Body of pancreas (tissue), 4 donors: ENCODE measurements around the gene PTGER3.

ENCODE experiments used
- POLR2A ChIP-seq, 3 donors: fragments of 450-650 bp; IDR thresholded peaks; one replicate each; pipeline ENCODE4 v1.6.1; 2016; ENCODE audit warnings: antibody characterized with exemption in 3 of 3, mild to moderate bottlenecking in 2 of 3
- TF ChIP-seq, protein P1 (sequence below), 7 experiments: fragments of 450-650 bp in 4 of 7; fragments of 200-600 bp in 3 of 7; sonication (generic) in 3 of 7; IDR thresholded peaks; one replicate each; pipeline ENCODE4 v1.5.1; 2016 to 2019; ENCODE audit warnings: antibody characterized with exemption in 7 of 7

DNA sequence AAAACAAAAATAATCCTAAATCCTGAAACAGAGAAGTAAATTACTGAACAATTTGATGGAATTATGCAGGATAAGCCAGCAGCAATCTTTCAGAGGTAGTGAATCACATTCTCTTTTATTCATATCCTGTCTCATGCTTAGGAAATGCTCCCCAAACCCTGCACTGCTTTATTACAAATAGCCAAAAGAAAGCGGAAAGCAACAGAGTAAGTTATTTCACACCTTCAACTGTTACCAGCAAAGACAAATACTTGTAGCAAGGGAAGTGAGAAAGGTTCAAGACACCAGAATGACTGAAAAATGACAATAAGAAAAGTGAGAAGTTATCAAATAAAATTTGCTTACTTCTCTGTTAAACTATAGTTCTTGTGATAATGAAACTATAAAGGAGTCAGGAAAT lies 27.1 kb upstream of the PTGER3 start:
- TF ChIP-seq, protein P1, sequence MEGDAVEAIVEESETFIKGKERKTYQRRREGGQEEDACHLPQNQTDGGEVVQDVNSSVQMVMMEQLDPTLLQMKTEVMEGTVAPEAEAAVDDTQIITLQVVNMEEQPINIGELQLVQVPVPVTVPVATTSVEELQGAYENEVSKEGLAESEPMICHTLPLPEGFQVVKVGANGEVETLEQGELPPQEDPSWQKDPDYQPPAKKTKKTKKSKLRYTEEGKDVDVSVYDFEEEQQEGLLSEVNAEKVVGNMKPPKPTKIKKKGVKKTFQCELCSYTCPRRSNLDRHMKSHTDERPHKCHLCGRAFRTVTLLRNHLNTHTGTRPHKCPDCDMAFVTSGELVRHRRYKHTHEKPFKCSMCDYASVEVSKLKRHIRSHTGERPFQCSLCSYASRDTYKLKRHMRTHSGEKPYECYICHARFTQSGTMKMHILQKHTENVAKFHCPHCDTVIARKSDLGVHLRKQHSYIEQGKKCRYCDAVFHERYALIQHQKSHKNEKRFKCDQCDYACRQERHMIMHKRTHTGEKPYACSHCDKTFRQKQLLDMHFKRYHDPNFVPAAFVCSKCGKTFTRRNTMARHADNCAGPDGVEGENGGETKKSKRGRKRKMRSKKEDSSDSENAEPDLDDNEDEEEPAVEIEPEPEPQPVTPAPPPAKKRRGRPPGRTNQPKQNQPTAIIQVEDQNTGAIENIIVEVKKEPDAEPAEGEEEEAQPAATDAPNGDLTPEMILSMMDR (IDR thresholded peaks at IDR 0.05): no peak
- TF ChIP-seq POLR2A (IDR thresholded peaks at IDR 0.05): no peak
